Measurements from ENCODE around the gene CCDC28A.
A peak's percentile ranks its signal among the peaks of the same experiment; 100 is the strongest.

CCDC28A gene

DNA sequence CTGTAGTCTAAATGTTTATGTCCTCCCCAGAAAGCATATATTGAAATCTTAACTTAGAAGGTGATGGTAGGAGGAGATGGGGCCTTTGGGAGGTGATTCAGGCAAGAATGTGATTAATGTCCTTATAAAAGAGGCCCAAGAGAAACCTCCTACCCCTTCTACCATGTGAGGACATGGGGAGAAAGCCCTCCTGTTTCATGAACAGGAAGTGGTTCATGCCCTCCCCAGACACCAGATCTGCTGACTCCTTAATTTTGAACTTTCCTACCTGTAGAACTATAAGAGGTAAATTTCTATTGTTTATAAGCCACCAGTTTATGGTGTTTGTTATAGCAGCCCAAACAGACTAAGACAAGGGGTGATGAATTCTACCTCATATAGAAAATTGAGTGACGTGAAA is 13.6 kb downstream of the CCDC28A start:
- Histone ChIP-seq H3K4me1 (ENCODE audit: control insufficient read depth in 5 of 5, insufficient read depth in 5 of 5, low read length in 5 of 5) (peaks cover 0 to 4% (median 0%) of the 10 kb centered on the region in 5 donors), H3K27ac (ENCODE audit: low read depth, low read length) (no peak overlapping the region), H3K4me3 (ENCODE audit: low read depth in 1 of 5, low read length in 5 of 5) (no peak overlapping the region), H3K27me3 (ENCODE audit: control insufficient read depth in 5 of 5, insufficient read depth in 4 of 5, low read length in 5 of 5) (no peaks in the 10 kb centered on the region), H3K36me3 (ENCODE audit: control insufficient read depth in 5 of 5, insufficient read depth in 5 of 5, low read length in 5 of 5) (peaks cover 29 to 58% (median 50%) of the 10 kb centered on the region in 5 donors), H3K9ac (ENCODE audit: low read length in 5 of 5) (no peak overlapping the region), H3K9me3 (ENCODE audit: control insufficient read depth in 5 of 5, low read length in 5 of 5) (no peaks in the 10 kb centered on the region)

- Histone ChIP-seq H3K9me3 (ENCODE audit: control insufficient read depth in 5 of 5, low read length in 5 of 5) (no peaks in the 10 kb centered on the region), H3K4me1 (ENCODE audit: control insufficient read depth in 5 of 5, insufficient read depth in 5 of 5, low read length in 5 of 5) (peaks cover 0 to 15% (median 10%) of the 10 kb centered on the region in 5 donors), H3K27ac (ENCODE audit: low read depth, low read length) (peak within 1 kb of the TSS; percentile 60), H3K36me3 (ENCODE audit: control insufficient read depth in 5 of 5, insufficient read depth in 5 of 5, low read length in 5 of 5) (peaks cover 11 to 18% (median 13%) of the 10 kb centered on the region in 5 donors), H3K9ac (ENCODE audit: low read length in 5 of 5) (peak within 1 kb of the TSS in 4 of 5 donors; percentile 61 to 87 (median 77)), H3K27me3 (ENCODE audit: control insufficient read depth in 5 of 5, insufficient read depth in 4 of 5, low read length in 5 of 5) (no peaks in the 10 kb centered on the region), H3K4me3 (ENCODE audit: low read depth in 1 of 5, low read length in 5 of 5) (peak within 1 kb of the TSS; percentile 58 to 69 (median 63))
Observed at GRCh38 chr6:138795809-138796603, 22.4 kb downstream of the CCDC28A start, which contains the start of gene ECT2L. Gene ECT2L, plus strand, starts transcription at chr6:138796087. Its CDS starts 17,188 bp downstream, at chr6:138813275.

- Histone ChIP-seq H3K27ac (ENCODE audit: low read depth, low read length) (no peak overlapping the region), H3K36me3 (ENCODE audit: control insufficient read depth in 5 of 5, insufficient read depth in 5 of 5, low read length in 5 of 5) (peaks cover 4 to 10% (median 7%) of the 10 kb centered on the region in 5 donors), H3K27me3 (ENCODE audit: control insufficient read depth in 5 of 5, insufficient read depth in 4 of 5, low read length in 5 of 5) (no peaks in the 10 kb centered on the region), H3K9ac (ENCODE audit: low read length in 5 of 5) (no peak overlapping the region), H3K4me1 (ENCODE audit: control insufficient read depth in 5 of 5, insufficient read depth in 5 of 5, low read length in 5 of 5) (peaks cover 0 to 15% (median 10%) of the 10 kb centered on the region in 5 donors), H3K9me3 (ENCODE audit: control insufficient read depth in 5 of 5, low read length in 5 of 5) (no peaks in the 10 kb centered on the region), H3K4me3 (ENCODE audit: low read depth in 1 of 5, low read length in 5 of 5) (peak overlapping the region in 4 of 5 donors; percentile 58 to 69 (median 63))
Observed at GRCh38 chr6:138796771-138797170, 23.2 kb downstream of the CCDC28A start.

DNA sequence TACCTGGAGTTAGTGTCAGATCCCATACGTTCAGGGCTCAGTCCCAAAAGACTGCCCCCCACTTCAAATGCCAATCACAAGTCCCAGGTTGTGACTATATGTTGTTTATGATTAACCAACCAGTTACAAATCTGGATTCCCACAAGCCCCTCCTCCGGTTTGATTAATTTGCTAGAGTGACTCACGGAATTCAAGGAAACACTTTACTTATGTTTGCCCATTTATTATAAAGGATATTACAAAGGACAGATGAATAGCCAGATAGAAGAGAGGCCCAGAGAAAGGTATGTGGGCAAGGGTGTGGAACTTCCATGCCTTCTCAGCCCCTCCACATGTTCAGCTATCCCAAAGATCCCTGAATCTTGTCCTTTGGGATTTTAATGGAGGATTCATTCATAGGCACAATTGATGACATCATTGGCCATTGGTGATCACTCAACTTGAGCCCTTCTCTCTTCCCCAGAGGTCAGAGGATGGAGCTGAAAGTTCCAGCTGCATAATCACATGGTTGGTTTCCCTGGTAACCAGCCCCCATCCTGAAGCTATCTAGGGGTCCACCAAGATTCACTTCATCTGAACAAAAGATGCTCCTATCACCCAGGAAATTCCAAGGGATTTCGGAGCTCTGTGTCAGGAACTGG is 24.4 kb downstream of the CCDC28A start:
- H3K4me3 ChIP-seq (ENCODE audit: low read depth in 1 of 5, low read length in 5 of 5): no peak overlapping the region
- H3K36me3 ChIP-seq (ENCODE audit: control insufficient read depth in 5 of 5, insufficient read depth in 5 of 5, low read length in 5 of 5): peaks cover under 1 to 4% (median 1%) of the 10 kb centered on the region in 5 donors
- H3K4me1 ChIP-seq (ENCODE audit: control insufficient read depth in 5 of 5, insufficient read depth in 5 of 5, low read length in 5 of 5): peaks cover 0 to 15% (median 10%) of the 10 kb centered on the region in 5 donors
- no peaks in the 10 kb centered on the region for H3K9me3 ChIP-seq (ENCODE audit: control insufficient read depth in 5 of 5, low read length in 5 of 5)
- no peak overlapping the region for H3K27ac ChIP-seq (ENCODE audit: low read depth, low read length)
- H3K9ac ChIP-seq (ENCODE audit: low read length in 5 of 5): no peak overlapping the region
- no peaks in the 10 kb centered on the region for H3K27me3 ChIP-seq (ENCODE audit: control insufficient read depth in 5 of 5, insufficient read depth in 4 of 5, low read length in 5 of 5)

- Histone ChIP-seq H3K4me1 (ENCODE audit: control insufficient read depth in 5 of 5, insufficient read depth in 5 of 5, low read length in 5 of 5) (peaks cover 0 to 11% (median 9%) of the 10 kb centered on the region in 5 donors), H3K4me3 (ENCODE audit: low read depth in 1 of 5, low read length in 5 of 5) (no peak overlapping the region), H3K36me3 (ENCODE audit: control insufficient read depth in 5 of 5, insufficient read depth in 5 of 5, low read length in 5 of 5) (no peaks in the 10 kb centered on the region), H3K27me3 (ENCODE audit: control insufficient read depth in 5 of 5, insufficient read depth in 4 of 5, low read length in 5 of 5) (no peaks in the 10 kb centered on the region), H3K27ac (ENCODE audit: low read depth, low read length) (no peak overlapping the region), H3K9me3 (ENCODE audit: control insufficient read depth in 5 of 5, low read length in 5 of 5) (no peaks in the 10 kb centered on the region), H3K9ac (ENCODE audit: low read length in 5 of 5) (no peak overlapping the region)
Observed at GRCh38 chr6:138800377-138801150, 27.0 kb downstream of the CCDC28A start.

- Histone ChIP-seq H3K27ac (ENCODE audit: low read depth, low read length) (no peak overlapping the region), H3K9ac (ENCODE audit: low read length in 5 of 5) (no peak overlapping the region), H3K9me3 (ENCODE audit: control insufficient read depth in 5 of 5, low read length in 5 of 5) (no peaks in the 10 kb centered on the region), H3K4me1 (ENCODE audit: control insufficient read depth in 5 of 5, insufficient read depth in 5 of 5, low read length in 5 of 5) (no peaks in the 10 kb centered on the region), H3K27me3 (ENCODE audit: control insufficient read depth in 5 of 5, insufficient read depth in 4 of 5, low read length in 5 of 5) (no peaks in the 10 kb centered on the region), H3K36me3 (ENCODE audit: control insufficient read depth in 5 of 5, insufficient read depth in 5 of 5, low read length in 5 of 5) (no peaks in the 10 kb centered on the region), H3K4me3 (ENCODE audit: low read depth in 1 of 5, low read length in 5 of 5) (no peak overlapping the region)
Observed at GRCh38 chr6:138803331-138803730, 29.8 kb downstream of the CCDC28A start.

- Histone ChIP-seq H3K27ac (ENCODE audit: low read depth, low read length) (no peak overlapping the region), H3K9ac (ENCODE audit: low read length in 5 of 5) (no peak overlapping the region), H3K9me3 (ENCODE audit: control insufficient read depth in 5 of 5, low read length in 5 of 5) (no peaks in the 10 kb centered on the region), H3K27me3 (ENCODE audit: control insufficient read depth in 5 of 5, insufficient read depth in 4 of 5, low read length in 5 of 5) (no peaks in the 10 kb centered on the region), H3K36me3 (ENCODE audit: control insufficient read depth in 5 of 5, insufficient read depth in 5 of 5, low read length in 5 of 5) (no peaks in the 10 kb centered on the region), H3K4me1 (ENCODE audit: control insufficient read depth in 5 of 5, insufficient read depth in 5 of 5, low read length in 5 of 5) (no peaks in the 10 kb centered on the region), H3K4me3 (ENCODE audit: low read depth in 1 of 5, low read length in 5 of 5) (no peak overlapping the region)
Observed at GRCh38 chr6:138803861-138804260, 30.3 kb downstream of the CCDC28A start.

DNA sequence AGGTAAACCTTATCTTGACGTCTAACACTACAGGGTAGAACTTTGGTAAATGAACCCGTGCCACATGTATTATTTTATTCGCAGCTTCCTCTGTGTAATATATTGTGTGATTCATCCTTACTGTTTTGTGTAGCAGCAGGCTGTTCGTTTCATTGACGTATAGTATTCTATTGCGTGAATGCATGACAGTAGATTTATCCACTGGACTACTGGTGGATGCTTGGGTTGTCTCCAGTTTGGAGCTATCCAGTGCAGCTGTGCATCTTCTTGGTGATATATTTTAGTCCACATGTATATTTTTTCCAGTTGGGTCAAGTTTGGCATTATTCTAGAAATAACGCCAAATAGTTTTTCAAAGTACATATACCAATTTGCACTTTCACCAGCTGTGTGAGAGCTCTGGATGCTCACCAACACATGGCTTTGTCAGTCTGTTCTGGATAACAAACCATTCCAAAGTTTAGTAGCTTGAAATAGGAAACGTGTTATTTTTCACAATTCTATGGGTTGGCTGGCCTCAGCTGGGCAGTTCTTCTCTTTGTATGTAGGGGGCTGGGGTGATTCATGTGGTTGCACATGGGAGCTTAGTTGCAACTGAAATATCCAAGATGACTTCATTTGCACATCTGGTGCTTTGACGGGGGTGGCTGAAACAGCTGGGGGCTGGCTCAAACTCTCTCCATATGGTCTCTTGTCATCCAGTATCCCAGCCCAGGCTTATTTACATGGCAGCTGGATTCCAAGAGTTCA is 31.6 kb downstream of the CCDC28A start:
- Histone ChIP-seq H3K9ac (ENCODE audit: low read length in 5 of 5) (no peak overlapping the region), H3K36me3 (ENCODE audit: control insufficient read depth in 5 of 5, insufficient read depth in 5 of 5, low read length in 5 of 5) (no peaks in the 10 kb centered on the region), H3K9me3 (ENCODE audit: control insufficient read depth in 5 of 5, low read length in 5 of 5) (no peaks in the 10 kb centered on the region), H3K4me3 (ENCODE audit: low read depth in 1 of 5, low read length in 5 of 5) (no peak overlapping the region), H3K27me3 (ENCODE audit: control insufficient read depth in 5 of 5, insufficient read depth in 4 of 5, low read length in 5 of 5) (no peaks in the 10 kb centered on the region), H3K27ac (ENCODE audit: low read depth, low read length) (no peak overlapping the region), H3K4me1 (ENCODE audit: control insufficient read depth in 5 of 5, insufficient read depth in 5 of 5, low read length in 5 of 5) (no peaks in the 10 kb centered on the region)

- Histone ChIP-seq H3K4me3 (ENCODE audit: low read depth in 1 of 5, low read length in 5 of 5) (no peak overlapping the region), H3K9me3 (ENCODE audit: control insufficient read depth in 5 of 5, low read length in 5 of 5) (no peaks in the 10 kb centered on the region), H3K9ac (ENCODE audit: low read length in 5 of 5) (no peak overlapping the region), H3K27me3 (ENCODE audit: control insufficient read depth in 5 of 5, insufficient read depth in 4 of 5, low read length in 5 of 5) (no peaks in the 10 kb centered on the region), H3K27ac (ENCODE audit: low read depth, low read length) (no peak overlapping the region), H3K4me1 (ENCODE audit: control insufficient read depth in 5 of 5, insufficient read depth in 5 of 5, low read length in 5 of 5) (no peaks in the 10 kb centered on the region), H3K36me3 (ENCODE audit: control insufficient read depth in 5 of 5, insufficient read depth in 5 of 5, low read length in 5 of 5) (no peaks in the 10 kb centered on the region)
Observed at GRCh38 chr6:138806889-138807288, 33.3 kb downstream of the CCDC28A start.

Measured in subcutaneous abdominal adipose tissue (tissue), 5 donors.